Sigmoid colon (tissue), 7 donors: ENCODE data around the gene RAB29. TPM values are rescaled to one million over a fixed set of nuclear protein-coding genes. Genes with fewer than 3 reads are reported as not detected.
"Not testable (repeated sequence)": the region's sequence is repeated elsewhere in the genome, so short reads cannot be mapped to it uniquely, and the experiment has no call there.

Source experiments
- DNase-seq: peaks from one replicate; pipeline ENCODE4 v3.0.0-alpha.2; 2019
- H3K27ac ChIP-seq, 4 donors: fragments of 200-600 bp; sonication (generic); one replicate each; pipeline ENCODE4 v1.5.1; 2016 to 2019; ENCODE audit warnings: mild to moderate bottlenecking in 1 of 4
- H3K27me3 ChIP-seq, 3 donors: fragments of 200-600 bp; sonication (generic); one replicate each; pipeline ENCODE4 v1.5.1; 2019; ENCODE audit warnings: mild to moderate bottlenecking in 1 of 3
- H3K36me3 ChIP-seq, 4 donors: fragments of 200-600 bp; sonication (generic); one replicate each; pipeline ENCODE4 v1.5.1; 2016 to 2019
- H3K4me1 ChIP-seq, 4 donors: fragments of 200-600 bp; sonication (generic); one replicate each; pipeline ENCODE4 v1.5.1; 2017 to 2019
- H3K4me3 ChIP-seq, 4 donors: fragments of 200-600 bp; sonication (generic); one replicate each; pipeline ENCODE4 v1.5.1; 2017 to 2019; ENCODE audit warnings: mild to moderate bottlenecking in 2 of 4, moderate library complexity in 1 of 4
- H3K9me3 ChIP-seq, 4 donors: fragments of 200-600 bp in 3 of 4; sonication (generic) in 3 of 4; one replicate each; pipeline versions ENCODE4 v1.5.1 to v1.6.1; 2013 to 2019
- CTCF ChIP-seq, 4 experiments: fragments of 450-650 bp in 3 of 4; fragments of 200-600 bp in 1 of 4; IDR thresholded peaks; one replicate each; pipeline ENCODE4 v1.5.1; 2016 to 2019; ENCODE audit warnings: antibody characterized with exemption in 4 of 4, mild to moderate bottlenecking in 3 of 4, moderate library complexity in 2 of 4
- EP300 ChIP-seq, 4 donors: sonication (generic); formaldehyde crosslinking; IDR thresholded peaks; one replicate each; pipeline ENCODE4 v1.6.1; 2017; ENCODE audit warnings: antibody characterized with exemption in 4 of 4
- POLR2A ChIP-seq, 2 donors: fragments of 450-650 bp; IDR thresholded peaks; one replicate each; pipeline ENCODE4 v1.6.1; 2016; ENCODE audit warnings: antibody characterized with exemption in 2 of 2, mild to moderate bottlenecking in 2 of 2, moderate library complexity in 2 of 2
- POLR2AphosphoS5 ChIP-seq, 4 donors: sonication (generic); formaldehyde crosslinking; IDR thresholded peaks; one replicate each; pipeline ENCODE4 v1.6.1; 2017; ENCODE audit warnings: antibody characterized with exemption in 4 of 4
- WGBS, 2 donors: extraction: QIAGEN DNeasy Blood & Tissue Kit; methylation state at CpG; one replicate each; pipeline ENCODE4 v1.1.7; 2013; 5-methylcytosine and 5-hydroxymethylcytosine counted together
- intact Hi-C: fragments of 100-400 bp; cut with DNase I; formaldehyde crosslinking; loops from one replicate; pipeline ENCODE4 v1.15.1; 2023
- polyA plus RNA-seq, 3 donors: library from polyadenylated mRNA; stranded (reverse); fragments of 200-250 nt; gene quantifications; one replicate each; pipeline ENCODE4 v1.2.3, GENCODE V29; 2013
- total RNA-seq, 4 donors: library from RNA; depleted of rRNA; stranded (reverse); fragments of >200 nt; gene quantifications; one replicate each; pipeline ENCODE4 v1.1.0, GENCODE V29; 2016
- donor health status: healthy with polysubstance abuse.
- donor health status: Bipolar disorder and iron deficiency.
- donor health status: healthy.

Gene RAB29
- 10 to 100 TPM; 19.8 to 28.5 (median 23.2) TPM for total RNA-seq
- polyA plus RNA-seq: 10 to 100 TPM in 1 of 3 donors, 1 to 10 TPM in 2; 6.9 to 18.1 (median 8.4) TPM

- no peaks in the 10 kb centered on the region for H3K36me3 ChIP-seq
- peak in 1 of 2 donors; percentile 44 for TF ChIP-seq POLR2A (IDR thresholded peaks at IDR 0.05)
- TF ChIP-seq POLR2AphosphoS5 (IDR thresholded peaks at IDR 0.05): peak; percentile 59 to 85 (median 72)
- TF ChIP-seq CTCF (IDR thresholded peaks at IDR 0.05): no peak
- no peak for TF ChIP-seq EP300 (IDR thresholded peaks at IDR 0.05)
- intact Hi-C loops: loop anchor here (2.0 kb wide), 2 partner anchors 24 to 38 kb away; partner anchors contain the start of genes NUCKS1 and SLC41A1
- H3K9me3 ChIP-seq: no peaks in the 10 kb centered on the region
- H3K4me3 ChIP-seq: peak within 1 kb of the TSS; percentile 50 to 86 (median 74)
- H3K27me3 ChIP-seq: no peaks in the 10 kb centered on the region
- DNase-seq: peak; percentile 92
- 0% methylated on average over 40 of the region's 40 CpGs for WGBS, 2 donors
- H3K4me1 ChIP-seq: peaks cover 0 to 17% (median 9%) of the 10 kb centered on the region in 4 donors
- H3K27ac ChIP-seq: peak within 1 kb of the TSS; percentile 49 to 80 (median 70)
These were observed at the start of gene RAB29 for GRCh38 chr1:205775015-205775716. Gene RAB29 (minus strand): TSS chr1:205775482. CDS start chr1:205774956, 526 bp downstream.

GRCh38 chr1:205824180-205824579 is 48.9 kb upstream of the RAB29 start:
- TF ChIP-seq POLR2A (IDR thresholded peaks at IDR 0.05): no peak
- TF ChIP-seq EP300 (IDR thresholded peaks at IDR 0.05): no peak
- TF ChIP-seq POLR2AphosphoS5 (IDR thresholded peaks at IDR 0.05): no peak
- no peak for TF ChIP-seq CTCF (IDR thresholded peaks at IDR 0.05)
- Histone ChIP-seq H3K36me3 (no peaks in the 10 kb centered on the region), H3K27me3 (no peaks in the 10 kb centered on the region), H3K27ac (no peak overlapping the region), H3K9me3 (no peaks in the 10 kb centered on the region), H3K4me1 (no peaks in the 10 kb centered on the region), H3K4me3 (no peak overlapping the region)
- WGBS, 2 donors: 94 to 97% methylated on average over 5 of the region's 5 CpGs
- intact Hi-C loops: no loop called here
- no peak for DNase-seq

- H3K4me1 ChIP-seq, H3K4me3 ChIP-seq, H3K9me3 ChIP-seq, DNase-seq, intact Hi-C loops, H3K27me3 ChIP-seq, H3K27ac ChIP-seq, H3K36me3 ChIP-seq: not testable (repeated sequence)
- WGBS, 2 donors: 78 to 88% methylated on average over 2 of the region's 2 CpGs
These were observed 48.0 kb upstream of the RAB29 start for GRCh38 chr1:205823260-205823659.

- intact Hi-C loops: no loop called here
- Histone ChIP-seq H3K4me1 (no peaks in the 10 kb centered on the region), H3K4me3 (no peak overlapping the region), H3K27ac (no peak overlapping the region), H3K36me3 (no peaks in the 10 kb centered on the region), H3K27me3 (no peaks in the 10 kb centered on the region), H3K9me3 (no peaks in the 10 kb centered on the region)
- DNase-seq: no peak
- TF ChIP-seq CTCF (IDR thresholded peaks at IDR 0.05) (no peak), POLR2A (IDR thresholded peaks at IDR 0.05) (no peak), POLR2AphosphoS5 (IDR thresholded peaks at IDR 0.05) (no peak), EP300 (IDR thresholded peaks at IDR 0.05) (no peak)
- 85 to 95% methylated on average over 2 of the region's 2 CpGs for WGBS, 2 donors
These were observed 47.1 kb upstream of the RAB29 start for GRCh38 chr1:205822397-205822796.

- Histone ChIP-seq H3K27ac (no peak overlapping the region), H3K36me3 (no peaks in the 10 kb centered on the region), H3K4me1 (peaks cover 0 to 14% (median 9%) of the 10 kb centered on the region in 4 donors), H3K9me3 (no peaks in the 10 kb centered on the region), H3K4me3 (no peak overlapping the region), H3K27me3 (no peaks in the 10 kb centered on the region)
- TF ChIP-seq POLR2A (IDR thresholded peaks at IDR 0.05) (no peak), POLR2AphosphoS5 (IDR thresholded peaks at IDR 0.05) (no peak), EP300 (IDR thresholded peaks at IDR 0.05) (no peak), CTCF (IDR thresholded peaks at IDR 0.05) (no peak)
- intact Hi-C loops: no loop called here
- 95 to 97% methylated on average over 3 of the region's 3 CpGs for WGBS, 2 donors
- DNase-seq: no peak
These were observed 42.7 kb upstream of the RAB29 start for GRCh38 chr1:205817988-205818387.
